Liver (tissue), 9 donors: ENCODE measurements around the gene KCNK13. TPM values are rescaled to one million over a fixed set of nuclear protein-coding genes. Genes with fewer than 3 reads are reported as not detected.
"Not testable (repeated sequence)": the region's sequence is repeated elsewhere in the genome, so short reads cannot be mapped to it uniquely, and the experiment has no call there.

Experiments
- DNase-seq: peaks from one replicate; pipeline ENCODE4 v3.0.0-alpha.2; 2017; ENCODE audit warnings: low spot score
- H3K27ac ChIP-seq, 2 donors: one replicate each; pipeline ENCODE4 v1.7.0; 2013; ENCODE audit warnings: inconsistent platforms in 2 of 2, low read length in 2 of 2, control low read depth in 1 of 2, low read depth in 1 of 2, mild to moderate bottlenecking in 1 of 2
- H3K27me3 ChIP-seq, 4 donors: one replicate each; pipeline versions ENCODE4 v1.6.1 to v1.7.0; 2013; ENCODE audit warnings: low read length in 3 of 4, inconsistent platforms in 1 of 4, mild to moderate bottlenecking in 1 of 4, moderate library complexity in 1 of 4; ENCODE audit not compliant: control insufficient read depth in 4 of 4, insufficient read depth in 4 of 4
- H3K36me3 ChIP-seq, 4 donors: one replicate each; pipeline versions ENCODE4 v1.6.1 to v1.7.0; 2013; ENCODE audit warnings: low read length in 3 of 4, mild to moderate bottlenecking in 3 of 4, low read depth in 1 of 4, moderate library complexity in 1 of 4; ENCODE audit not compliant: control insufficient read depth in 4 of 4, insufficient read depth in 3 of 4
- H3K4me1 ChIP-seq, 4 donors: one replicate each; pipeline versions ENCODE4 v1.6.1 to v1.7.0; 2013; ENCODE audit warnings: low read length in 3 of 4, mild to moderate bottlenecking in 3 of 4, moderate library complexity in 1 of 4; ENCODE audit not compliant: control insufficient read depth in 4 of 4, insufficient read depth in 4 of 4
- H3K4me3 ChIP-seq, 3 donors: one replicate each; pipeline versions ENCODE4 v1.6.1 to v1.7.0; 2013; ENCODE audit warnings: low read length in 3 of 3, control low read depth in 1 of 3, low read depth in 1 of 3, mild to moderate bottlenecking in 1 of 3
- H3K9ac ChIP-seq, 2 donors: one replicate each; pipeline ENCODE4 v1.7.0; 2013; ENCODE audit warnings: low read length in 2 of 2, mild to moderate bottlenecking in 2 of 2, moderate library complexity in 2 of 2, control low read depth in 1 of 2, low read depth in 1 of 2
- H3K9me3 ChIP-seq, 4 donors: one replicate each; pipeline versions ENCODE4 v1.6.1 to v1.7.0; 2013; ENCODE audit warnings: low read length in 3 of 4; ENCODE audit not compliant: control insufficient read depth in 4 of 4
- EGR1 ChIP-seq, 2 donors: IDR thresholded peaks; 2 replicates each; pipeline ENCODE4 v1.6.1; 2016 to 2018; ENCODE audit warnings: antibody characterized with exemption in 2 of 2, low read depth in 2 of 2
- FOXA1 ChIP-seq: IDR thresholded peaks from 2 replicates; pipeline ENCODE4 v1.6.1; 2016; ENCODE audit warnings: antibody characterized with exemption
- FOXA2 ChIP-seq: IDR thresholded peaks from 2 replicates; pipeline ENCODE4 v1.6.1; 2016; ENCODE audit warnings: antibody characterized with exemption
- GABPA ChIP-seq, 2 donors: IDR thresholded peaks in 1 of 2; conservative IDR thresholded peaks in 1 of 2; 2 replicates each; pipeline ENCODE4 v1.6.1; 2016; ENCODE audit warnings: antibody characterized with exemption in 2 of 2, mild to moderate bottlenecking in 1 of 2, moderate library complexity in 1 of 2
- HNF4A ChIP-seq, 2 donors: conservative IDR thresholded peaks; 2 replicates each; pipeline ENCODE4 v1.6.1; 2016; ENCODE audit warnings: antibody characterized with exemption in 2 of 2, mild to moderate bottlenecking in 2 of 2
- HNF4G ChIP-seq: IDR thresholded peaks from 2 replicates; pipeline ENCODE4 v1.6.1; 2016; ENCODE audit warnings: antibody characterized with exemption
- JUND ChIP-seq, 2 donors: IDR thresholded peaks; 2 replicates each; pipeline ENCODE4 v1.6.1; 2016; ENCODE audit warnings: antibody characterized with exemption in 2 of 2
- NR2F2 ChIP-seq: IDR thresholded peaks from 2 replicates; pipeline ENCODE4 v1.6.1; 2016; ENCODE audit warnings: antibody characterized with exemption
- RAD21 ChIP-seq, 2 donors: IDR thresholded peaks; 2 replicates each; pipeline ENCODE4 v1.6.1; 2016; ENCODE audit warnings: antibody characterized with exemption in 2 of 2, mild to moderate bottlenecking in 2 of 2
- RXRA ChIP-seq, 2 donors: IDR thresholded peaks; 2 replicates each; pipeline ENCODE4 v1.6.1; 2017 to 2018; ENCODE audit warnings: antibody characterized with exemption in 2 of 2, mild to moderate bottlenecking in 1 of 2
- SP1 ChIP-seq: IDR thresholded peaks from 2 replicates; pipeline ENCODE4 v1.6.1; 2018; ENCODE audit warnings: antibody characterized with exemption, mild to moderate bottlenecking
- TAF1 ChIP-seq: conservative IDR thresholded peaks from 2 replicates; pipeline ENCODE4 v1.6.1; 2016; ENCODE audit warnings: antibody characterized with exemption, mild to moderate bottlenecking
- YY1 ChIP-seq: IDR thresholded peaks from 2 replicates; pipeline ENCODE4 v1.6.1; 2016; ENCODE audit warnings: antibody characterized with exemption, mild to moderate bottlenecking
- WGBS: extraction: QIAGEN DNeasy Blood & Tissue Kit; methylation state at CpG from one replicate; pipeline ENCODE4 v1.1.7; 2013; 5-methylcytosine and 5-hydroxymethylcytosine counted together
- polyA plus RNA-seq, 2 donors: library from polyadenylated mRNA; stranded (reverse) in 1 of 2; unstranded in 1 of 2; fragments of 200-250 nt in 1 of 2; fragments of >200 nt in 1 of 2; fragmentation: Nextera tagmentation in 1 of 2; extraction: Ambion mirVana in 1 of 2; gene quantifications; one replicate each; pipeline versions ENCODE4 v1.2.1 to v1.2.3, GENCODE V29; 2013 to 2015
- total RNA-seq, 2 donors: library from RNA; depleted of rRNA; stranded (reverse); fragments of >200 nt; gene quantifications; one replicate each; pipeline ENCODE4 v1.2.3, GENCODE V29; 2014
- TF ChIP-seq, protein P1 (sequence below): fragments of 150-350 bp; IDR thresholded peaks from 2 replicates; pipeline ENCODE4 v1.5.1; 2017; ENCODE audit warnings: improper control_type of control experiment, low read depth, low read length; ENCODE audit not compliant: missing input control
- TF ChIP-seq, protein P2 (sequence below): IDR thresholded peaks from 2 replicates; pipeline ENCODE4 v1.6.1; 2016; ENCODE audit warnings: antibody characterized with exemption
- TF ChIP-seq, protein P3 (sequence below): IDR thresholded peaks from 2 replicates; pipeline ENCODE4 v1.6.1; 2016; ENCODE audit warnings: antibody characterized with exemption, mild to moderate bottlenecking
- TF ChIP-seq, protein P4 (sequence below): IDR thresholded peaks from 2 replicates; pipeline ENCODE4 v1.6.1; 2016; ENCODE audit warnings: antibody characterized with exemption
- TF ChIP-seq, protein P5 (sequence below): IDR thresholded peaks from 2 replicates; pipeline ENCODE4 v1.6.1; 2016; ENCODE audit warnings: antibody characterized with exemption
- donor health status: healthy.
- donor health status: healthy.
- donor health status: healthy.
- donor health status: healthy.
- donor health status: healthy.

The KCNK13 gene
- total and polyA plus RNA-seq, 4 donors: 0.25 to 0.61 (median 0.38) TPM; not detected in 1

DNA sequence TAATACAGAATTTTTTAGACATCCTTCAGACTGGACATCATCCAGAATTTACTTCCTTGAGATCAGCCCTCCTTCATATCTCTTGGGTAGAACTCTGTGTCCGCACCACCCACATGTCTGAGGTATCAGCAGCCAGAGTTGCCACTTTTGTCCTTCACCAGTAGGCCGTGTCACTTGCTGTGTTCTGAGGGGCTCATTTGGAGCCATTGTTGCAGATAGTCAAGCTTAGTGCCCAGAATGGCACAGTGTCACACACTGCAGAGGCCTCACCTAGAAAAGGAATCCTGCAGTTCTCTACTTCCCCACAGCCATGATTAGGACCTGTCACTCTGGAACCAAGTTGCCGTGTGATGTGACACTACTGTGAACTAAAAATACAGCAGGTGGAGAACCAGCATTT, 36.9 kb upstream of the KCNK13 start:
- Histone ChIP-seq H3K36me3 (peaks cover 0 to 18% (median 5%) of the 10 kb centered on the region in 4 donors), H3K27ac (no peak overlapping the region), H3K4me3 (no peak overlapping the region), H3K27me3 (no peaks in the 10 kb centered on the region), H3K9me3 (no peaks in the 10 kb centered on the region), H3K4me1 (no peaks in the 10 kb centered on the region), H3K9ac (no peak overlapping the region)
- TF ChIP-seq, protein P1, sequence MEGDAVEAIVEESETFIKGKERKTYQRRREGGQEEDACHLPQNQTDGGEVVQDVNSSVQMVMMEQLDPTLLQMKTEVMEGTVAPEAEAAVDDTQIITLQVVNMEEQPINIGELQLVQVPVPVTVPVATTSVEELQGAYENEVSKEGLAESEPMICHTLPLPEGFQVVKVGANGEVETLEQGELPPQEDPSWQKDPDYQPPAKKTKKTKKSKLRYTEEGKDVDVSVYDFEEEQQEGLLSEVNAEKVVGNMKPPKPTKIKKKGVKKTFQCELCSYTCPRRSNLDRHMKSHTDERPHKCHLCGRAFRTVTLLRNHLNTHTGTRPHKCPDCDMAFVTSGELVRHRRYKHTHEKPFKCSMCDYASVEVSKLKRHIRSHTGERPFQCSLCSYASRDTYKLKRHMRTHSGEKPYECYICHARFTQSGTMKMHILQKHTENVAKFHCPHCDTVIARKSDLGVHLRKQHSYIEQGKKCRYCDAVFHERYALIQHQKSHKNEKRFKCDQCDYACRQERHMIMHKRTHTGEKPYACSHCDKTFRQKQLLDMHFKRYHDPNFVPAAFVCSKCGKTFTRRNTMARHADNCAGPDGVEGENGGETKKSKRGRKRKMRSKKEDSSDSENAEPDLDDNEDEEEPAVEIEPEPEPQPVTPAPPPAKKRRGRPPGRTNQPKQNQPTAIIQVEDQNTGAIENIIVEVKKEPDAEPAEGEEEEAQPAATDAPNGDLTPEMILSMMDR: no peak
- TF ChIP-seq, protein P2, sequence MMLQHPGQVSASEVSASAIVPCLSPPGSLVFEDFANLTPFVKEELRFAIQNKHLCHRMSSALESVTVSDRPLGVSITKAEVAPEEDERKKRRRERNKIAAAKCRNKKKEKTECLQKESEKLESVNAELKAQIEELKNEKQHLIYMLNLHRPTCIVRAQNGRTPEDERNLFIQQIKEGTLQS: no peak
- no peak for TF ChIP-seq JUND (IDR thresholded peaks at IDR 0.05)
- no peak for TF ChIP-seq SP1
- TF ChIP-seq HNF4A (conservative IDR thresholded peaks at IDR 0.05): no peak
- TF ChIP-seq EGR1 (IDR thresholded peaks at IDR 0.05; ENCODE audit: low read depth in 2 of 2): no peak
- TF ChIP-seq, protein P3, sequence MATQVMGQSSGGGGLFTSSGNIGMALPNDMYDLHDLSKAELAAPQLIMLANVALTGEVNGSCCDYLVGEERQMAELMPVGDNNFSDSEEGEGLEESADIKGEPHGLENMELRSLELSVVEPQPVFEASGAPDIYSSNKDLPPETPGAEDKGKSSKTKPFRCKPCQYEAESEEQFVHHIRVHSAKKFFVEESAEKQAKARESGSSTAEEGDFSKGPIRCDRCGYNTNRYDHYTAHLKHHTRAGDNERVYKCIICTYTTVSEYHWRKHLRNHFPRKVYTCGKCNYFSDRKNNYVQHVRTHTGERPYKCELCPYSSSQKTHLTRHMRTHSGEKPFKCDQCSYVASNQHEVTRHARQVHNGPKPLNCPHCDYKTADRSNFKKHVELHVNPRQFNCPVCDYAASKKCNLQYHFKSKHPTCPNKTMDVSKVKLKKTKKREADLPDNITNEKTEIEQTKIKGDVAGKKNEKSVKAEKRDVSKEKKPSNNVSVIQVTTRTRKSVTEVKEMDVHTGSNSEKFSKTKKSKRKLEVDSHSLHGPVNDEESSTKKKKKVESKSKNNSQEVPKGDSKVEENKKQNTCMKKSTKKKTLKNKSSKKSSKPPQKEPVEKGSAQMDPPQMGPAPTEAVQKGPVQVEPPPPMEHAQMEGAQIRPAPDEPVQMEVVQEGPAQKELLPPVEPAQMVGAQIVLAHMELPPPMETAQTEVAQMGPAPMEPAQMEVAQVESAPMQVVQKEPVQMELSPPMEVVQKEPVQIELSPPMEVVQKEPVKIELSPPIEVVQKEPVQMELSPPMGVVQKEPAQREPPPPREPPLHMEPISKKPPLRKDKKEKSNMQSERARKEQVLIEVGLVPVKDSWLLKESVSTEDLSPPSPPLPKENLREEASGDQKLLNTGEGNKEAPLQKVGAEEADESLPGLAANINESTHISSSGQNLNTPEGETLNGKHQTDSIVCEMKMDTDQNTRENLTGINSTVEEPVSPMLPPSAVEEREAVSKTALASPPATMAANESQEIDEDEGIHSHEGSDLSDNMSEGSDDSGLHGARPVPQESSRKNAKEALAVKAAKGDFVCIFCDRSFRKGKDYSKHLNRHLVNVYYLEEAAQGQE: no peak
- TF ChIP-seq GABPA (IDR thresholded peaks at IDR 0.05 in 1 of 2, conservative IDR thresholded peaks at IDR 0.05 in 1 of 2): no peak
- TF ChIP-seq TAF1: no peak
- no peak for TF ChIP-seq RAD21 (IDR thresholded peaks at IDR 0.05)
- TF ChIP-seq NR2F2: no peak
- TF ChIP-seq, protein P4, sequence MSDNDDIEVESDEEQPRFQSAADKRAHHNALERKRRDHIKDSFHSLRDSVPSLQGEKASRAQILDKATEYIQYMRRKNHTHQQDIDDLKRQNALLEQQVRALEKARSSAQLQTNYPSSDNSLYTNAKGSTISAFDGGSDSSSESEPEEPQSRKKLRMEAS: no peak
- TF ChIP-seq YY1: no peak
- TF ChIP-seq, protein P5, sequence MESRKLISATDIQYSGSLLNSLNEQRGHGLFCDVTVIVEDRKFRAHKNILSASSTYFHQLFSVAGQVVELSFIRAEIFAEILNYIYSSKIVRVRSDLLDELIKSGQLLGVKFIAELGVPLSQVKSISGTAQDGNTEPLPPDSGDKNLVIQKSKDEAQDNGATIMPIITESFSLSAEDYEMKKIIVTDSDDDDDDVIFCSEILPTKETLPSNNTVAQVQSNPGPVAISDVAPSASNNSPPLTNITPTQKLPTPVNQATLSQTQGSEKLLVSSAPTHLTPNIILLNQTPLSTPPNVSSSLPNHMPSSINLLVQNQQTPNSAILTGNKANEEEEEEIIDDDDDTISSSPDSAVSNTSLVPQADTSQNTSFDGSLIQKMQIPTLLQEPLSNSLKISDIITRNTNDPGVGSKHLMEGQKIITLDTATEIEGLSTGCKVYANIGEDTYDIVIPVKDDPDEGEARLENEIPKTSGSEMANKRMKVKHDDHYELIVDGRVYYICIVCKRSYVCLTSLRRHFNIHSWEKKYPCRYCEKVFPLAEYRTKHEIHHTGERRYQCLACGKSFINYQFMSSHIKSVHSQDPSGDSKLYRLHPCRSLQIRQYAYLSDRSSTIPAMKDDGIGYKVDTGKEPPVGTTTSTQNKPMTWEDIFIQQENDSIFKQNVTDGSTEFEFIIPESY: no peak
- TF ChIP-seq FOXA2: no peak
- TF ChIP-seq HNF4G: no peak
- TF ChIP-seq FOXA1: no peak
- no peak for TF ChIP-seq RXRA (IDR thresholded peaks at IDR 0.05)
- WGBS: 98% methylated on average over 3 of the region's 3 CpGs
- no peak for DNase-seq

DNA sequence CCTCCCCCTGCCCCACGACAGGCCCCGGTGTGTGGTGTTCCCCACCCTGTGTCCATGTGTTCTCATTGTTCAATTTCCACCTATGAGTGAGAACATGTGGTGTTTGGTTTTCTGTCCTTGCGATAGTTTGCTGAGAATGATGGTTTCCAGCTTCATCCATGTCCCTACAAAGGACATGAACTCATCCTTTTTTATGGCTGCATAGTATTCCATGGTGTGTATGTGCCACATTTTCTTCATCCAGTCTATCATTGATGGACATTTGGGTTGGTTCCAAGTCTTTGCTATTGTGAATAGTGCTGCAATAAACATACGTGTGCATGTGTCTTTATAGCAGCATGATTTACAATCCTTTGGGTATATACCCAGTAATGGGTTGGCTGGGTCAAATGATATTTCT, 35.2 kb upstream of the KCNK13 start:
- not testable (repeated sequence) for H3K27ac ChIP-seq, DNase-seq
- WGBS: 95% methylated on average over 4 of the region's 4 CpGs

More for the DNA sequence above, 35.2 kb upstream of the KCNK13 start:
- not testable (repeated sequence) for H3K4me3 ChIP-seq, H3K9me3 ChIP-seq, H3K9ac ChIP-seq, H3K27me3 ChIP-seq, H3K4me1 ChIP-seq
- peaks cover 0 to 16% (median 5%) of the 10 kb centered on the region in 4 donors for H3K36me3 ChIP-seq
